Tibial nerve (tissue), 4 donors: ENCODE results near the gene DAPK1. TPM values are rescaled to one million over a fixed set of nuclear protein-coding genes. Genes with fewer than 3 reads are reported as not detected.

Experiments
- DNase-seq, 2 donors: peaks; one replicate each; pipeline ENCODE4 v3.0.0-alpha.2; 2019; ENCODE audit warnings: low spot score in 2 of 2
- H3K27ac ChIP-seq, 4 donors: fragments of 200-600 bp; sonication (generic) in 3 of 4; one replicate each; pipeline ENCODE4 v1.5.1; 2017 to 2019; ENCODE audit warnings: mild to moderate bottlenecking in 1 of 4
- H3K27me3 ChIP-seq, 2 donors: fragments of 200-600 bp; sonication (generic) in 1 of 2; one replicate each; pipeline versions ENCODE4 v1.5.1 to v1.6.0; 2017 to 2019
- H3K36me3 ChIP-seq, 3 donors: fragments of 200-600 bp; sonication (generic); one replicate each; pipeline ENCODE4 v1.5.1; 2018 to 2019
- H3K4me1 ChIP-seq, 4 donors: fragments of 200-600 bp; sonication (generic) in 3 of 4; one replicate each; pipeline ENCODE4 v1.5.1; 2017 to 2019
- H3K4me3 ChIP-seq, 4 donors: fragments of 200-600 bp; sonication (generic) in 3 of 4; one replicate each; pipeline ENCODE4 v1.5.1; 2017 to 2019; ENCODE audit warnings: mild to moderate bottlenecking in 1 of 4, moderate library complexity in 1 of 4
- H3K9me3 ChIP-seq, 4 donors: fragments of 200-600 bp; sonication (generic) in 3 of 4; one replicate each; pipeline ENCODE4 v1.5.1; 2017 to 2019
- EP300 ChIP-seq, 2 donors: sonication (generic); formaldehyde crosslinking; IDR thresholded peaks; one replicate each; pipeline ENCODE4 v1.6.1; 2017; ENCODE audit warnings: antibody characterized with exemption in 2 of 2, mild to moderate bottlenecking in 1 of 2
- POLR2A ChIP-seq, 2 donors: fragments of 450-650 bp; IDR thresholded peaks; one replicate each; pipeline ENCODE4 v1.6.1; 2017; ENCODE audit warnings: antibody characterized with exemption in 2 of 2, mild to moderate bottlenecking in 2 of 2, moderate library complexity in 2 of 2
- WGBS, 2 donors: methylation state at CpG; one replicate each; pipeline ENCODE4 v1.1.5; 2018; 5-methylcytosine and 5-hydroxymethylcytosine counted together
- total RNA-seq, 4 donors: library from RNA; depleted of rRNA; stranded (reverse); fragments of >200 nt; gene quantifications; one replicate each; pipeline ENCODE4 v1.1.0, GENCODE V29; 2016
- TF ChIP-seq, protein P1 (sequence below), 5 experiments: fragments of 200-600 bp in 3 of 5; fragments of 450-650 bp in 2 of 5; sonication (generic) in 3 of 5; IDR thresholded peaks; one replicate each; pipeline ENCODE4 v1.5.1; 2016 to 2019; ENCODE audit warnings: antibody characterized with exemption in 5 of 5, mild to moderate bottlenecking in 3 of 5, moderate library complexity in 2 of 5

DAPK1 gene
- total RNA-seq, 4 donors from 2014 or later = 58.8 to 97.3 (median 64.2) TPM

GRCh38 chr9:87599901-87600610 lies 102.4 kb downstream of the DAPK1 start:
- no peak overlapping the region for H3K27ac ChIP-seq
- H3K9me3 ChIP-seq = no peaks in the 10 kb centered on the region
- TF ChIP-seq POLR2A (IDR thresholded peaks at IDR 0.05) = no peak
- no peak for TF ChIP-seq EP300 (IDR thresholded peaks at IDR 0.05)
- TF ChIP-seq, protein P1, sequence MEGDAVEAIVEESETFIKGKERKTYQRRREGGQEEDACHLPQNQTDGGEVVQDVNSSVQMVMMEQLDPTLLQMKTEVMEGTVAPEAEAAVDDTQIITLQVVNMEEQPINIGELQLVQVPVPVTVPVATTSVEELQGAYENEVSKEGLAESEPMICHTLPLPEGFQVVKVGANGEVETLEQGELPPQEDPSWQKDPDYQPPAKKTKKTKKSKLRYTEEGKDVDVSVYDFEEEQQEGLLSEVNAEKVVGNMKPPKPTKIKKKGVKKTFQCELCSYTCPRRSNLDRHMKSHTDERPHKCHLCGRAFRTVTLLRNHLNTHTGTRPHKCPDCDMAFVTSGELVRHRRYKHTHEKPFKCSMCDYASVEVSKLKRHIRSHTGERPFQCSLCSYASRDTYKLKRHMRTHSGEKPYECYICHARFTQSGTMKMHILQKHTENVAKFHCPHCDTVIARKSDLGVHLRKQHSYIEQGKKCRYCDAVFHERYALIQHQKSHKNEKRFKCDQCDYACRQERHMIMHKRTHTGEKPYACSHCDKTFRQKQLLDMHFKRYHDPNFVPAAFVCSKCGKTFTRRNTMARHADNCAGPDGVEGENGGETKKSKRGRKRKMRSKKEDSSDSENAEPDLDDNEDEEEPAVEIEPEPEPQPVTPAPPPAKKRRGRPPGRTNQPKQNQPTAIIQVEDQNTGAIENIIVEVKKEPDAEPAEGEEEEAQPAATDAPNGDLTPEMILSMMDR (IDR thresholded peaks at IDR 0.05) = no peak
- H3K4me1 ChIP-seq = peaks cover 0 to 17% (median 8%) of the 10 kb centered on the region in 4 donors
- no peak overlapping the region for H3K4me3 ChIP-seq
- no peaks in the 10 kb centered on the region for H3K27me3 ChIP-seq
- DNase-seq = no peak
- peaks cover 0 to 4% (median 0%) of the 10 kb centered on the region in 3 donors for H3K36me3 ChIP-seq
- WGBS, 2 donors = 64 to 70% methylated on average over 17 of the region's 17 CpGs

GRCh38 chr9:87601176-87601575 lies 103.5 kb downstream of the DAPK1 start:
- Histone ChIP-seq H3K4me3 (no peak overlapping the region), H3K27me3 (no peaks in the 10 kb centered on the region), H3K4me1 (peaks cover 0 to 17% (median 8%) of the 10 kb centered on the region in 4 donors), H3K9me3 (no peaks in the 10 kb centered on the region), H3K27ac (peak overlapping the region in 1 of 4 donors; percentile 50), H3K36me3 (peaks cover 0 to 11% (median 0%) of the 10 kb centered on the region in 3 donors)
- peak in 1 of 2 donors; percentile 19 for DNase-seq
- WGBS, 2 donors = 50 to 79% methylated on average over 1 of the region's 1 CpG
- peak in 1 of 2 donors; percentile 50 for TF ChIP-seq EP300 (IDR thresholded peaks at IDR 0.05)
- TF ChIP-seq, protein P1 (IDR thresholded peaks at IDR 0.05) = no peak

DNA sequence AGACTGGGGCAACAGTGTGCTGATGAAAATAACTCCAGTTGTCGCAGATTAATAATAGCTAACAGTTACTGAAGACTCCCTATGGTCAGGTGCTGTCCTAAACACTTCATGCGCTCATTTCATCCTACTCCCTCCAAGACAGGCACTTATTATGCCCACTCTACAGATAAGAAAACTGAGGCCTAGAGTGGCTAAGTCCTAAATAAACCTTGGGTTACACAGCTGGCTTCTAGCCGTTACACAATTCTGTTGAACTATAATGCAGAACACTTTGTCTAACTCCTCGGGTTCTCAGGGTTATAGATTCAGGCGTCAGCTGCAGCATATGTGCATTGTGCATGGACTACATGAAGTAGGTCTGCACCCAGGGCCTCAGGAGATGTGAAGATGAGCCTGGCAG lies 103.9 kb downstream of the DAPK1 start:
- 70 to 74% methylated on average over 5 of the region's 5 CpGs for WGBS, 2 donors

GRCh38 chr9:87602933-87603643 lies 105.4 kb downstream of the DAPK1 start:
- H3K36me3 ChIP-seq = peaks cover 0 to 11% (median 0%) of the 10 kb centered on the region in 3 donors
- H3K4me1 ChIP-seq = peaks cover 0 to 10% (median 5%) of the 10 kb centered on the region in 4 donors
- no peaks in the 10 kb centered on the region for H3K27me3 ChIP-seq
- no peak overlapping the region for H3K4me3 ChIP-seq
- no peaks in the 10 kb centered on the region for H3K9me3 ChIP-seq
- 58 to 66% methylated on average over 9 of the region's 9 CpGs for WGBS, 2 donors
- no peak for DNase-seq
- no peak overlapping the region for H3K27ac ChIP-seq
- TF ChIP-seq POLR2A (IDR thresholded peaks at IDR 0.05) (no peak), EP300 (IDR thresholded peaks at IDR 0.05) (no peak)
- TF ChIP-seq, protein P1 (IDR thresholded peaks at IDR 0.05) = no peak

More for the DNA sequence above, 103.9 kb downstream of the DAPK1 start:
- H3K27me3 ChIP-seq = no peaks in the 10 kb centered on the region
- no peaks in the 10 kb centered on the region for H3K9me3 ChIP-seq
- H3K27ac ChIP-seq = peak overlapping the region in 1 of 4 donors; percentile 2
- TF ChIP-seq POLR2A (IDR thresholded peaks at IDR 0.05) = no peak
- TF ChIP-seq, protein P1 (IDR thresholded peaks at IDR 0.05) = no peak
- no peak for TF ChIP-seq EP300 (IDR thresholded peaks at IDR 0.05)
- no peak for DNase-seq
- no peak overlapping the region for H3K4me3 ChIP-seq
- peaks cover 0 to 11% (median 0%) of the 10 kb centered on the region in 3 donors for H3K36me3 ChIP-seq
- H3K4me1 ChIP-seq = peaks cover 0 to 15% (median 6%) of the 10 kb centered on the region in 4 donors
